ENCODE results near the gene PLIN3.
A peak's percentile ranks its signal among the peaks of the same experiment; 100 is the strongest.
"Not testable (repeated sequence)": the region's sequence is repeated elsewhere in the genome, so short reads cannot be mapped to it uniquely, and the experiment has no call there.

PLIN3 gene

DNA sequence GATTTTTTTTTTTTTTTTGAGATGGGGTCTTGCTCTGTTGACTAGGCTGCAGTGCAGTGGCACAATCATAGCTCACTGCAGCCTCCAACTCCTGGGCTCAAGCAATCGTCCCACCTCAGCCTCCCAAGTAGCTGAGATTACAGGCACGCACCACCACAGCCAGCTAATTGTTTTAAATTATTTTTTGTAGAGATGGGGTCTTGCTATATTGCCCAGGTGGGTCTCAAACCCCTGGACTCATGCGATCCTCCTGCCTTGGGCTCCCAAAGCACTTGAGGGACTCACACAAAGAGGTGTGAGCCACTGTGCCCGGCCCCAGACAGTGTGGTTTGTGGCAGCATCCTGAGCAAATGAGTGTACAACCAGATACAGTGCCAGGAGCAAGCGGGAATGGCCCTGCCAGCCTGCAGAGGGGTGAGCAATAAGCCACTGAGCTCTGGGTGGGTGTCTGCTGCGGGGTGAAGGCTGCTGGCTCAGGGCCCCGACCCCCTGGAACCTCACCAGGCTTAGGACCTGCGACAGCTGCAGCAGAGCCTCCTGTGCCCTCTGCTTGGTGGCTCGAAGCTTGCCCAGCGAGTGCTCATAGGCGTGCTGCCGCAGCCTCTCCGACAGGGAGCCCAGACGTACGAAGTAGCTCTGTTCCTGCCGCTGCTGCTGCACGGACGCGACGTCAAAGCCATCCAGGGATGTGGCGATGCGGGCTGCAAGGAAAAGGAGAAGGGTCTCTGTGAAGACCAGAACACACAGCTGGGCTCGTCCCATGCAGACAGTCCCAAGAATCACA, 20.1 kb downstream of the PLIN3 start:
- no peak for DNase-seq (ENCODE audit: low read depth in 2 of 2, low spot score in 1 of 2)

DNA sequence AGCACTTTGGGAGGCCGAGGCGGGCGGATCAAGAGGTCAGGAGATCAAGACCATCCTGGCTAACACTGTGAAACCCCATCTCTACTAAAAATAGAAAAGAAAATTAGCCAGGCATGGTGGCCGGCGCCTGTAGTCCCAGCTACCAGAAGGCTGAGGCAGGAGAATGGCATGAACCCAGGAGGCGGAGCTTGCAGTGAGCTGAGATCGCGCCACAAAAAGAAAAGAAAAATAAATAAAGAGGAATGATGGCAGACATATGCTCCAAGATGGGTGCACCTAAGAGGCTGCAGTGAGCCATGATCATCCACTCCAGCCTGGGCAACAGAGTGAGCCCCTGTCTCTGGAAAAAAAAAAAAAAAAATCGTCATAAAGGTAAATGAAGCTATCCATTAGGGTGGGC, 21.5 kb downstream of the PLIN3 start:
- not testable (repeated sequence) for DNase-seq (ENCODE audit: low read depth in 2 of 2, low spot score in 1 of 2)

DNA sequence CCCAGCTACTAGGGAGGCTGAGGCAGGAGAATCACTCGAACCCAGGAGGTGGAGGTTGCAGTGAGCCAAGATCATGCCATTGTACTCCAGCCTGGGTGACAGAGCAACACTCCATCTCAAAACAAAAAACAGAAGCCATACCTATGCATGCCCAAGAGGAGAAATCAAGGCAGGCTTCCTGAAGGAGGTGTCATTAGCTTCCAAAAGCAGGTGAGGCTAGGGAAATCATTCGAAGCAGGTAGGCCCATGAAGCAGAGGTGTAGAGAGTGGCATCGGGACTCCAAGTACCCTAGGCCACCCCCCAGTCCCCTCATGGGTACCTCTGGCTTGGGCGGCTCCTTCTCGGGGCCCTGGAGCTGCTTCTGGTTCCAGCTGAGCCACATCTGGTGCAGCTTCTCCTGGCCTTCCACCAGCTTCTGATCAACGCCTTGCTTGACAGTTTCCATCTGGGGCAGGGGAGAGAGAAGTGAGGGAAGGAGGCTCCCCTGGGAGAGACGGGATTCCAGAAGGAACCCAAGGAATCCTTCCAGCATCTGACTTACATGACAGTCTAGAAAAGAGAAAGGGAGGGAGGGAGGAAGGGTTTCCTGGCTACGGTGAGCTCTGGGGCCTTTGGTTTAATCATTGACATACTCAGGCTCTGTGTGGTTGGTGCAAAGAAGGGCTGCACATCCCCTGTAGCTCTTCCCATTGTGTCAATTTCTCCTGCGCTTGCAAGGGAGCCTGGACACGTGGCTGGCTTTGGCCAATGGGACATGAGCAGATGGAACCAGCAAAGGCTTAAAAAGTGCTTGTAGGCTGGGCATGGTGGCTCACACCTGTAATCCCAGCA, 22.9 kb downstream of the PLIN3 start:
- DNase-seq (ENCODE audit: low read depth in 2 of 2, low spot score in 1 of 2): no peak

DNA sequence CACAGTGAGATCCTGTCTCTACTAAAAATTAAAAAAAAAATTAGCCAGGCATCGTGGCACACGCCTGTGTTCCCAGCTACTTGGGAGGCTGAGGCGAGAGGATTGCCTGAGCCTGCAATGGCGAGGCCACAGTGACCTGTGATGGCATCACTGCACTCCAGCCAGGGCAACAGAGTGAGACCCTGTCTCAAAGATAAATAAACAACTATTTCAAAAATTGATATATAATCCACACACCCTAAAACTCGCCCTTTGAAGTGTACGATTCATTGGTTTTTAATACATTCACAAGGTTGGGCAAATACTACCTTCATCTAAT, 23.9 kb downstream of the PLIN3 start:
- no peak for DNase-seq (ENCODE audit: low read depth in 2 of 2, low spot score in 1 of 2)

DNA sequence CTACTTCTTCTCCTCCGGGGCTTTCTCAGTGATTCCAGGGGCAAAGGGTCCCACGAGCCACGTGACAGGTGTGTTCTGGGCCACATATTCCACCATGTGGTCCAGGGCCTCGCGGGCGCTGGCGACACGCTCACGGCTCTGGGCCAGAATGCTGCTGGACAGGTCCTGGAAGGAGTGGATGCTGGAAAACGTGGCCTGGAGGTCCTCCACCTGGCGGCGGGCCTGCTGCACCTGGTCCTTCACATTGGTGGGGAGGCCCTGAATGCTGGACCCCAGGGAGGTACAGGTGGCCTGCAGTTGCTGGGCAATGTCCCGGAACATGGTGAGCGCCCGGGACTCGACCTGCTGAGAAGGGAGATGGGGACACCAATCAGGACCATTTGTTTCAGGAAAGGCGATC, 28.3 kb downstream of the PLIN3 start:
- DNase-seq (ENCODE audit: low read depth in 2 of 2, low spot score in 1 of 2): no peak

DNA sequence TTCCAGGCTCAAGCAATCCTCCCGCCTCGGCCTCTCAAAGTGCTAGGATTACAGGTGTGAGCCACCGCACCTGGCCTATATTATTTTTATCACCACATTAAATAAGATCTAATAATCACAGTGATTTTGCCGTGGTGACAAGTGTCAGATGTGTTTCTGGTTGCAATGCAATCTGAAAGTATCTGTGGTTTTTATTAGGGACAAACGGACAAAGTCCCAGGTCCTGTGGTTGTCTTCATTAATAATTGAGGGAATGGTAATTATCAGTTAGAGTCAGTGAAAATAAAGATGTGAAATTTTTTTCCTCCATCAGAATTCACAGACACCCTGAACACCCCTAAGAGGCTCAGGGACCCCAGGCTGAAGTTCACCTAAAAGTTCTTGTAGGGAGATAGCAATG, 34.7 kb downstream of the PLIN3 start:
- DNase-seq (ENCODE audit: low read depth in 2 of 2, low spot score in 1 of 2): no peak

DNA sequence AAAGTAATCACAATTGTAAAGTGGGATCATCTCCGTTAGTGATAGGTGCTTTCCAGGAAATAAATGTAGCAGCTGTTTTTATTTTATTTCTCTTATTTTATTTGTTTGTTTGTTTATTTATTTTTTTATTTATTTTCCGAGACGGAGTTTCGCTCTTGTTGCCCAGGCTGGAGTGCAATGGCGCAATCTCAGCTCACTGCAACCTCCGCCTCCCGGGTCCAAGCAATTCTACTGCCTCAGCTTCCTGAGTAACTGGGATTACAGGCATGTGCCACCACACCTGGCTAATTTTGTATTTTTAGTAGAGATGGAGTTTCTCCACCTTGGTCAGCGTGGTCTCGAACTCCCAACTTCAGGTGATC, 35.5 kb downstream of the PLIN3 start:
- DNase-seq (ENCODE audit: low read depth in 2 of 2, low spot score in 1 of 2): not testable (repeated sequence)

DNA sequence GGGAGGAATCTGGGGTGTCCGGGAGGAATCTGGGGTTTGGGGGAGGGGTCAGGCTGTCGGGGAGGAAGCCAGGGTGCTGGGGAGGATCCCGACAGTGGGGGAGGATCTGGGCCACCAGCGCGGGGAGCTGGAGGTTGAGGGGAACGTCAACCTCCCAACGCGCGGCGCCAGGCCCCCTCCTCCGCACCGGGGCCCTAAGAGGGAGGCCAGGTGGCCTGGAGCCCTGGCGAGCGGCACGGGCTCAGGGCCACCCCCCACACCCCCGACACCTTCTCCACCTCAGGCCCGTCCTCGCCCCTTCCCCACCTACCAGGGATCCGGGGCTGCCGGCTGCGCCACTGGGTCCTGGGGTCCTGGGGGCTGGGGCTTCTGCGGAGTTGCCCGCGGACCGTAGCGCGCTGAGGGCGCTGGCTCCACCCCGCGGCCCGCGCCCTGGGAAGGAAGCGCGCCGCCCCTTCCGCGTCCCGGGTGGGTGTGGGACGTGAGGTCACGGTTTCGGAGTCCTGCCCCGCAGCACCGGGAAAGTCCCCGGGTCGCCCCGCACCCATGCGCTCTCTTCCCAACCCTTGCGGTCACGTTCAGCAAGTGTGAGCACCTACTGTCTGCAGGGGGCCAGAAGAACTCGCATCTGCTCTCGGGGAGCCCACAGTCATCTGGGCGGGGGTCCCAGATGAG, 36.0 kb downstream of the PLIN3 start, which contains the start of gene TICAM1:
TSS of gene TICAM1 (minus strand) at position 409 of the 675 bp plus-strand sequence. CDS start 13,335 bp downstream, outside the sequence.
- DNase-seq (ENCODE audit: low read depth in 2 of 2, low spot score in 1 of 2): peak; percentile 55 to 73

DNA sequence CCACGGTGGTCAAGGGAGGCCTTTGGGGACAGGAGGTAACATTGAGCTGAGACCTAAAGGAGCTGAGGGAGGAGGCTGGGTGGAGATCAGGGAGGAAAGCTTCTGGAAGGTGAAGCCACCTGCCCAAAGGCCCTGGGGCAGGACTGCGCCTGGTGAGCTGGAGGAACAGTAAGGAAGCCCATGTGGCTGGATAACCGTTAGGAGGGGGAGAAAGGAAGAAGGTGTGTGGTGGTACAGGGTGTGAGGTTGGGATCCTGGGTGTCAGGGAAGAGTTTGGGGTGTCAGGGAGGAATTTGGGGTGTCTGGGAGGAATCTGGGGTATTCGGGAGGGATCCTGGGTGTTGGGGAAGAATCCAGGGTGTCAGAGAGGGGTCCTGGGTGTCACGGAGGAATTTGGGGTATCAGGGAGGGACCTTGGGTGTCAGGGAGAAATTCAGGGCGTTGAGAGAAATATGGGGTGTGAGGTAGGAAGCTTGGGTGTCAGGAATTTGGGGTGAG, 36.6 kb downstream of the PLIN3 start:
- DNase-seq (ENCODE audit: low read depth in 2 of 2, low spot score in 1 of 2): no peak

DNA sequence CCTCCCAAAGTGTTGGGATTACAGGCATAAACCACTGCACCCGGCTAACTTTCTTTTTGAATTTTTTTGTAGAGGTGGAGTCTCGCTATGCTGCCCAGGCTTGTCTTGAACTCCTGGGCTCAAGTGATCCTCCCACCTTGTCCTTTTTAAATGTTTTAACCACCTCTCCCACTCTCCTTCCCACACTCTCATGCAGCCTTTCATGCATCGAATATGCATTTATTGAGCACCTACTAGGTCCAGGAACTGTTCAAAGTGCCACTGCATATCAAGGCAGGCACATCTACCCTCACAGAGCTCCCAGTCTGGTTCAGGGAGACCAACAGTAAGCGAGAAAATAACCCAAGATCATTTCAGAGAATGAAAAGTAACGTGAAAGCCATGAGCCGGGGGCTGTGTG, 37.1 kb downstream of the PLIN3 start:
- no peak for DNase-seq (ENCODE audit: low read depth in 2 of 2, low spot score in 1 of 2)

DNA sequence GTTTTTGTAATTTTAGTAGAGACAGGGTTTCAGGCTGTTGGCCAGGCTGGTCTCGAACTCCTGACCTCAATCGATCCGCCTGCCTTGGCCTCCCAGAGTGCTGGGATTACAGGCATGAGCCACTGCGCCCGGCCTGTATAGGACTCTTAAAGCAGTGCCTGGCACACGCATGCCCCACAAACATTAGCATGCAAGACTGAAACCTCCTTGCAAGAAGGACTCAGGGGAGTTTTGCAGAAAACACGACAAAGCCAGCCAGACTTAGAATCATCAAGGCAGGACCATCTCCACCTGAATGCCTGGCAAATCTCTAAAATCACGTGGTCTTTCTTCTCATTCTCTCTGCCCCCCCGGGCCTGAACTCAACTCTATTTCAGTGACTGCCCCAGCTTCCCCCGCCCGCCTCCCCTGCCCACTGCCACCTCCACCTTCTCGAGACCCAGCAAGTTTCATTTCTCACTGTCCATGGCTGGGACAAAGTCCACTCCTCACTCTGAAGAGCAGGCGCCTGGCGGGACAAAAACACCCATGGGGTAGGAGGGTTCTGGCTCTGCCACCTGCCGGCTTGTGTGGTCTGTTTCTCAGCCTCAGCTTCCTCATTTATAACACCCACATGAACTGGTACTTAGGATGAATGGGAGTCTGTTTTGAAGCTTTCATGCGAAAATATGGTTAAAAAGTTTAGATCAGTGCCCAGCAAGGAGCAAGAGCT, 38.3 kb downstream of the PLIN3 start:
- no peak for DNase-seq (ENCODE audit: low read depth in 2 of 2, low spot score in 1 of 2)

DNA sequence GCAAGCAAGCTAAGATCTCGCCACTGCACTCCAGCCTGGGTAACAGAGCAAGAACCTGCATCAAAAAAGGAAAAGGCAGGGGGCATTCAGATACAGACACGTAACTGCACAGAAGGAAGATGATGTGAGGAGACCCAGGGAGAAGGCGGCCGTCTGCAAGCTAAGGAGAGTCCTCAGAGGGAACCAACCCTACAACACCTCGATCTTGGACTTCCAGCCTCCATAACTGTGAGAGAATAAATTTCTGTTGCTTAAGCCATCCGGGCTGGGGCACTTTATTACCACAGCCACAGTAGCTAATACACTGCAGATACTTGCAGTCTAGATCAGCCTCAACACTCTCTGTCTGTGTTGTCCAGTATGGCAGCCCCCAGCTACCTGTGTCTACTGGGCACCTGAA, 43.9 kb downstream of the PLIN3 start:
- no peak for DNase-seq (ENCODE audit: low read depth in 2 of 2, low spot score in 1 of 2)

DNA sequence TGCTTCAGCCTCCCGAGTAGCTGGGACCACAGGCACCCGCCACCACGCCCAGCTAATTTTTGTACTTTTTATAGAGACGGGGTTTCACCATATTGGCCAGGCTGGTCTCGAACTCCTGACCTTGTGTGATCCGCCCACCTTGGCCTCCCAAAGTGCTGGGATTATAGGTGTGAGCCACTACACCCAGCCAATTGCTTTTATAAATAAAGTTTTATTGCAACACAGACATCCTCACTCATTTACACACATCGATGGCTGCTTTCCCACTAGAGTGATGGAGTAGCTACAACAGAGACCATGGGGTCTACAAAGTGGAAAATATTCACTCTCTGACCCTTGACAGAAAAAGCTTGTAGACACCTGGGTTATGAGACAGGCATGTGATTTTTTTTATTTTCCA, 45.1 kb downstream of the PLIN3 start:
- DNase-seq (ENCODE audit: low read depth in 2 of 2, low spot score in 1 of 2): not testable (repeated sequence)

DNA sequence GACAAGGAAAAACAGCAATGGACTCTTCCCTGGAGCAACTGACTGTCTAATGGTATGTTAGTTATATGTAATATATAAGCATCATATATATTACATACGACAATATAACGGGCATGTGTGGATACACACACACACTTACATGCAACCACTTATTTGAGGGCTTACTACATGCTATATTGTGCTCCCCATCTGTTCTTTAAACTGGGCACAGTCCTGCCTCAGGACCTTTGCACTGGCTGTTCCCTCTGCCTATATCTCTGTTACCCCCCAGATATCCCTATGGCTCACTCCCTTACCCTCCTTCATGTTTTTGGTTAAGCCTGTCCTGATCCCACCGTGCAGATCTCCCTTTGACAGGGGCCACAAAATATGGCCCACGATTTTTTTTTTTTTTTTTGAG, 46.2 kb downstream of the PLIN3 start:
- DNase-seq (ENCODE audit: low read depth in 2 of 2, low spot score in 1 of 2): no peak

DNA sequence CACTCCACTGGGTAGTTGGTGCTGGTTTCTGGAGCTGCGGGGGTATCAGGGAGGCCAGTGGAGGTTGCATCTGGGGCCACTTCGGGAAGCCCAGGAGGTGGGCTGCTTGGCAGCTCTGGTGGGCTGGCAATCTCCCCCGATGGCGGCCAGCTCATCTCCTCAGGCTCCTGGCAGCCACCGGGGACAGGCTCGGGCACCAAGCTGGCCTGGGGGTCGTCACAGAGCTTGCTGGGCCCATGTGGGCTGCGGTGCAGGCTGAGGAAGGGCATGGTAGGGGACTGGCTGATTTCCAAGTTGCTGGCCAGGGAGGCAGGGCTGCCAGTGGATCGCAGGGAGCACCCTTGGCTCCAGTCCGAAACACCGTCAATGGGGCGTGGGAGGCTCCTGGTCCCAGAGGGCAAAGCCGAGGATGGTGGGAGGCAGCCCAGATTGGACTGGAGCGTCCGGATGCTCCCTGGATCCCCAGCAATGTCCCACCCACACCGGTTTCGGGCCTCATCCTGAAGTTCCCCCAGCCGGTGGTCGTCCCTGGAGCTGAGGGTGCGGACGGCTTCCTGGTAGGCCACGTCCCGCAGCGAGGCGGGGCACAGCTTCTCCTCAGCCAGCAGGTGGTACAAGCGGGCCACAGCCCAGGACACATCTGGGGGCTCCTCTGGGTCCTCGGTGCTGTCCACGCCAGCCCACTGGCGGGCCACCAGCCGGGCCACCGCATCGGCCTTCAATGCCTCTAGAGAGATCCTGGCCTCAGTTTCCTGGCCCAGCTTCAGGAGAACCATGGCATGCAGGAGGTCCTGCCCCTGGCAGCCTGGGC, 49.8 kb downstream of the PLIN3 start:
- no peak for DNase-seq (ENCODE audit: low read depth in 2 of 2, low spot score in 1 of 2)

DNA sequence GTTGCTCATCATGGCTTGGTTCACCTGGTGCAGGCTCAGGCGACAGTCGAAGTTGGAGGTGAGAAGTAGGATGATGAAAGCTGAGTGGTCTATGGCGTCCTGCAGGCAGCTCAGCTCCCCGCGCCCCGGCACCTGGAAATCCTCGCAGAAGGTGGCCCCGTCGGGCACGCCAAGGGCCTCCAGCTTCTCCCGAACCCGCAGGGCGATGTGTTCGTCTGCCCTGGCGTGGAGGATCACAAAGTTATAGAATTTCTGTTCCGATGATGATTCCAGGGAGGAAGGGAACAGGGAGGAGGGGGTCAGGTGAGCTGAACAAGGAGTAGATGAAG, 50.6 kb downstream of the PLIN3 start:
- no peak for DNase-seq (ENCODE audit: low read depth in 2 of 2, low spot score in 1 of 2)

DNA sequence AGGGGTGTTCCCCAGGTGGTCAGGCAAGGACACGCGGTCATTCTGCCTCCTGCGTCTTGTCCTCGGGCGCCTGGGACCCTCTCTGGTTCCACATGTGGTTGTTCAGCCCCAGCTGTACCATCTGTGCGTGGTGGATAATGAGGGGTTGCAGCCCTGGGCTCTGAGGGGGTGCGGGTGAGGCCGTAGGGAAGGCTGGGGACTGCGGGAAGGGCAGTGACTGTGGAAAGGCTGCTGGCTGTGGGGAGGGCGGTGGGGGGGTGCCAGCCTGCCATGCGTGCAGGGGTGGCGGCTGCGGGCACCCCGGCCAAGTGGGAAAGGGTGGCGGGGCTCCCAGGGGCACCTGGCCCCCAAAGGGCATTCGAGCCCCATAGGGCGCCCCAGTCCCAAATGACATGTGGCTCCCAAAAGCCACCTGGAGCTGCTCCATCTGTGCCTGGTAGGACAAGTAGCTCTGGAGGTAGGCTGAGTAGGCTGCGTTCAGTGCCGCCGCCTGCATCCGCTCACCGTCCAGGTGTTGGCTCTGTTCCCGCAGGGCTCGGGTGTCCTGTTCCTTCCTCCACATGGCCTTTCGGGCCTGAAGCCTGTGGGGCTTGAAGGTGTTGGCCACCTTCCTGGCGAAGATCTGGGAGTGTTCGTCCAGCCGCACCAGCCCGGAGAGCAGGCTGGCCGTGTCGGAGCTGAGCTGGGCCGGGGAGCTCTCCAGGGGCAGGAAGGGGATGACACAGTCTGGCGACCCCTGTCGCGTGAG, 51.1 kb downstream of the PLIN3 start:
- no peak for DNase-seq (ENCODE audit: low read depth in 2 of 2, low spot score in 1 of 2)

DNA sequence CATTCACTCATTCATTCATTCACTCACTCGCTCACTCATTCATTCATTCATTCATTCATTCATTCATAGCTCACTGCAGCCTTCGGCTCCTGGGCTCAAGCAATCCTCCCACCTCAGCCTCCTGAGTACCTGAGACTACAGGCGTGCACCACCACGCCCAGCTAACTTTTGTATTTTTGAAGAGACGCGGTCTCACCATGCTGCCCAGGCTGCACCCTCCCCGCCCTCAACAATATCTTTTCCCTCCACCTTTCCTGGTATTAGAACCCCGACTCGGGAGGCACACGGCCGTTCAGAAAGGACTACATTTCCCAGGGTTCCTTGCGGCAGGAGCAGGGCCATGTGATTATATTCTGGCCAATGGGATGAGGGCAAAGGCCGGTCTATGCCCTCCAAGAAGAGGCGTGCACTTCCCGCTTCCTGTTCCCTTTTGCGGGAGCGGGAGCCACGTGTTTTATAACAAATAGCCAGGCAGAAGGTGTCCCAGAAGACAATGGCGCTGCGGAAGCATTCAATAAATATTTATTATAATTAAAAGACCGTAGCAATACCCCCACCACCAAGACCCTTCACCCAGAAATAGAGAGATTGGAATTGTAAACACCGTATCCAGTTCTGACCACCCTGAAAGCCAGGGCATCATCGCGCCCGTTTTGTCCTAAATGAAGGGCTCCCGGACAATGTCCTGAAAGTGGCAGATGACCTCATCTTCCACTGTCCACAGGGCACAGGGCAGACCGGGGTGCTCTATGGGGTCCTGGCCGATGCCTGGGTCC, 51.9 kb downstream of the PLIN3 start:
- DNase-seq (ENCODE audit: low read depth in 2 of 2, low spot score in 1 of 2): peak; percentile 47 to 50
